ENCODE results near the gene FAM174B. TPM values are rescaled to one million over a fixed set of nuclear protein-coding genes. Genes with fewer than 3 reads are reported as not detected.

Gene FAM174B
- total RNA-seq, 1 experiment from 2014 or later: 0.30 TPM

DNA sequence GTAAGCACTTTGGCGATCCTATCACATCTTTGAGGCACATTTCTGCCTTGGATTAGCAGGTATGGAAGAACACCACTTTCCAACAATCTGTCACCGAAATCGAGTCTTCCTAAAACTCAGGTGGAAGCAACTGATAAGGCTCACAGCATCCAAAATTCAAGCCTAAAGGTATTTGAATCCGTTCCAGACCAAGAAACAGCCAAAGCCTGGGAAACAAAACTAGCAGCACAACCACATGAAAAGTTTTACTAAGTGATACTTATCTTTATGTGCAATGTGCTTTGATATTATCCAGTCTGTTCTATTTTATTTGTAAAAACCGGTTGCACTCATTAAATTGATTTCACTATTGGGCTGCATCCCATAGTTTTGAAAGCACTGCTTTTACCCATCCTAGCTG lies 40.5 kb upstream of the FAM174B start:
- no TSS peak for BruUV-seq (replicated peaks)
- H3K9ac ChIP-seq (ENCODE audit: low read length): no peak overlapping the region

More for the DNA sequence above, 40.5 kb upstream of the FAM174B start:
- Histone ChIP-seq H3K4me2 (ENCODE audit: low read length) (no peak overlapping the region), H4K20me1 (ENCODE audit: insufficient read depth) (no peaks in the 10 kb centered on the region), H3K9me2 (ENCODE audit: insufficient read depth) (no peaks in the 10 kb centered on the region), H2AFZ (ENCODE audit: low read depth, low read length, poor library complexity, severe bottlenecking) (no peak overlapping the region), H3K36me3 (ENCODE audit: control insufficient read depth in 1 of 2, insufficient read depth in 2 of 2, low read length in 2 of 2) (no peaks in the 10 kb centered on the region), H3K4me1 (ENCODE audit: control insufficient read depth in 1 of 2, insufficient read depth in 2 of 2, low read length in 2 of 2) (no peaks in the 10 kb centered on the region), H3K79me2 (ENCODE audit: insufficient read depth, low read length) (no peaks in the 10 kb centered on the region), H3K27me3 (ENCODE audit: insufficient read depth, low read length) (0 out of 2 replicates have a peak, but pooled peaks cover 2% of the 10 kb centered on the region), H3K9me3 (ENCODE audit: control insufficient read depth in 1 of 2, insufficient read depth in 1 of 2, low read depth in 1 of 2, low read length in 2 of 2) (no peaks in the 10 kb centered on the region), H3K27ac (ENCODE audit: low read depth, low read length) (no peak overlapping the region), H3K4me3 (replicated peaks in 1 of 2; ENCODE audit: low read depth in 1 of 2, low read length in 2 of 2) (no peak overlapping the region)
- DNase-seq (ENCODE audit: low read depth, low spot score) (no peak), ATAC-seq (no peak)
- TF ChIP-seq, protein P1, sequence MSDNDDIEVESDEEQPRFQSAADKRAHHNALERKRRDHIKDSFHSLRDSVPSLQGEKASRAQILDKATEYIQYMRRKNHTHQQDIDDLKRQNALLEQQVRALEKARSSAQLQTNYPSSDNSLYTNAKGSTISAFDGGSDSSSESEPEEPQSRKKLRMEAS (IDR thresholded peaks at IDR 0.05): no peak
- TF ChIP-seq CEBPB (IDR thresholded peaks at IDR 0.05; ENCODE audit: low read depth) (no peak), EZH2phosphoT487 (IDR thresholded peaks at IDR 0.05; ENCODE audit: borderline replicate concordance) (no peak), FOSL1 (IDR thresholded peaks at IDR 0.05; ENCODE audit: low read depth) (no peak), POLR2A (IDR thresholded peaks at IDR 0.05; ENCODE audit: borderline replicate concordance, extremely low read depth, insufficient read depth, insufficient read length) (no peak), SRF (IDR thresholded peaks at IDR 0.05; ENCODE audit: low read depth) (no peak), CBX3 (IDR thresholded peaks at IDR 0.05; ENCODE audit: low read depth) (no peak)
- TF ChIP-seq, protein P2, sequence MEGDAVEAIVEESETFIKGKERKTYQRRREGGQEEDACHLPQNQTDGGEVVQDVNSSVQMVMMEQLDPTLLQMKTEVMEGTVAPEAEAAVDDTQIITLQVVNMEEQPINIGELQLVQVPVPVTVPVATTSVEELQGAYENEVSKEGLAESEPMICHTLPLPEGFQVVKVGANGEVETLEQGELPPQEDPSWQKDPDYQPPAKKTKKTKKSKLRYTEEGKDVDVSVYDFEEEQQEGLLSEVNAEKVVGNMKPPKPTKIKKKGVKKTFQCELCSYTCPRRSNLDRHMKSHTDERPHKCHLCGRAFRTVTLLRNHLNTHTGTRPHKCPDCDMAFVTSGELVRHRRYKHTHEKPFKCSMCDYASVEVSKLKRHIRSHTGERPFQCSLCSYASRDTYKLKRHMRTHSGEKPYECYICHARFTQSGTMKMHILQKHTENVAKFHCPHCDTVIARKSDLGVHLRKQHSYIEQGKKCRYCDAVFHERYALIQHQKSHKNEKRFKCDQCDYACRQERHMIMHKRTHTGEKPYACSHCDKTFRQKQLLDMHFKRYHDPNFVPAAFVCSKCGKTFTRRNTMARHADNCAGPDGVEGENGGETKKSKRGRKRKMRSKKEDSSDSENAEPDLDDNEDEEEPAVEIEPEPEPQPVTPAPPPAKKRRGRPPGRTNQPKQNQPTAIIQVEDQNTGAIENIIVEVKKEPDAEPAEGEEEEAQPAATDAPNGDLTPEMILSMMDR (IDR thresholded peaks at IDR 0.05 in 2 of 3, conservative IDR thresholded peaks at IDR 0.05 in 1 of 3; ENCODE audit: borderline replicate concordance in 1 of 3, insufficient read depth in 1 of 3, low read depth in 2 of 3, low read length in 2 of 3): no peak
- intact Hi-C loops (cut with micrococcal nuclease): no loop called here
- ChIA-PET RAD21 (ENCODE audit: low non-redundant PET in 1 of 2, low total read pairs in 2 of 2, uncharacterized antibody in 2 of 2, unreplicated experiment in 2 of 2) (no interaction called here), POLR2A (no interaction called here), CTCF (no interaction called here)

Data from HCT116 (cell line).